K562 (cell line): Measurements from ENCODE around the gene SUPT20H.

ENCODE experiments used
- BCL6 ChIP-seq: fragments of 250-450 bp; sonication (Bioruptor Pico); IDR thresholded peaks from 2 replicates; pipeline ENCODE4 v1.4.0; 2020
- KDM5B ChIP-seq: fragments of 200-600 bp; sonication (generic); IDR thresholded peaks from 2 replicates; pipeline ENCODE4 v1.6.1; 2012; ENCODE audit warnings: low read depth, mild to moderate bottlenecking, moderate library complexity, low read length, control low read depth, inconsistent platforms; ENCODE audit not compliant: insufficient replicate concordance
- MAX ChIP-seq: sonication (generic); formaldehyde crosslinking; IDR thresholded peaks from 2 replicates; pipeline ENCODE4 v1.9.0; 2022; ENCODE audit warnings: mild to moderate bottlenecking, missing genetic modification reagents
- SMC3 ChIP-seq: conservative IDR thresholded peaks from 2 replicates; pipeline ENCODE4 v1.6.1; 2011; ENCODE audit warnings: low read depth, low read length, improper control_type of control experiment; ENCODE audit not compliant: insufficient read depth
- TAF15 ChIP-seq: fragments of 200-400 bp; formaldehyde crosslinking; IDR thresholded peaks from 2 replicates; pipeline ENCODE4 v1.6.1; 2017; ENCODE audit warnings: mild to moderate bottlenecking, low read depth, low read length, moderate library complexity
- TEAD4 ChIP-seq, 2 experiments: sonication (generic) in 1 of 2; formaldehyde crosslinking in 1 of 2; IDR thresholded peaks; 2 replicates each; pipeline versions ENCODE4 v1.6.1 to v1.8.0; 2012 to 2022; ENCODE audit warnings: borderline replicate concordance in 1 of 2, inconsistent platforms in 1 of 2, low read length in 1 of 2, mild to moderate bottlenecking in 1 of 2, missing genetic modification reagents in 1 of 2
- TRIM25 ChIP-seq: fragments of 450-650 bp; IDR thresholded peaks from 2 replicates; pipeline ENCODE4 v1.7.0; 2016; ENCODE audit warnings: borderline replicate concordance

GRCh38 chr13:37011002-37011401 is 48.5 kb downstream of the SUPT20H start:
- no peak for TF ChIP-seq MAX (CRISPR knock-in tag)
- TF ChIP-seq TAF15: no peak
- TF ChIP-seq TRIM25: no peak
- no peak for TF ChIP-seq TEAD4 (IDR thresholded peaks at IDR 0.05; ENCODE audit: low read length)
- TF ChIP-seq TEAD4 (CRISPR knock-in tag; IDR thresholded peaks at IDR 0.05; ENCODE audit: borderline replicate concordance): no peak
- TF ChIP-seq KDM5B: no peak
- no peak for TF ChIP-seq SMC3
- no peak for TF ChIP-seq BCL6 (CRISPR knock-in tag)
